Heart left ventricle (tissue), 16 donors: Measurements from ENCODE around the gene GALNT2. TPM values are rescaled to one million over a fixed set of nuclear protein-coding genes. Genes with fewer than 3 reads are reported as not detected.
A peak's percentile ranks its signal among the peaks of the same experiment; 100 is the strongest.

Experiments
- ATAC-seq, 4 donors: fragments of 200-7000 bp; cut with Tn5 transposase; one replicate each; pipeline ENCODE4 v1.9.1; 2020 to 2022; ENCODE audit warnings: moderate library complexity in 4 of 4, mild to moderate bottlenecking in 3 of 4, moderate number of reproducible peaks in 1 of 4
- DNase-seq, 5 donors: peaks; one replicate each; pipeline ENCODE4 v3.0.0-alpha.2; 2020
- H3K27ac ChIP-seq, 12 donors: fragments of 200-600 bp; sonication (generic) in 4 of 12; one replicate each; pipeline versions ENCODE4 v1.5.0 to v1.8.0; 2016 to 2022; ENCODE audit warnings: mild to moderate bottlenecking in 2 of 12
- H3K27me3 ChIP-seq, 9 donors: fragments of 200-600 bp; sonication (generic) in 2 of 9; one replicate each; pipeline versions ENCODE4 v1.5.1 to v1.8.0; 2016 to 2022; ENCODE audit warnings: mild to moderate bottlenecking in 3 of 9
- H3K36me3 ChIP-seq, 9 donors: fragments of 200-600 bp; sonication (generic) in 2 of 9; one replicate each; pipeline versions ENCODE4 v1.5.0 to v1.8.0; 2018 to 2022; ENCODE audit warnings: mild to moderate bottlenecking in 2 of 9
- H3K4me1 ChIP-seq, 12 donors: fragments of 200-600 bp; sonication (generic) in 4 of 12; one replicate each; pipeline versions ENCODE4 v1.5.0 to v1.8.0; 2016 to 2022; ENCODE audit warnings: mild to moderate bottlenecking in 3 of 12
- H3K4me3 ChIP-seq, 12 donors: fragments of 200-600 bp; sonication (generic) in 4 of 12; one replicate each; pipeline versions ENCODE4 v1.5.0 to v1.8.0; 2017 to 2022; ENCODE audit warnings: mild to moderate bottlenecking in 9 of 12, moderate library complexity in 4 of 12
- H3K9me3 ChIP-seq, 12 donors: fragments of 200-600 bp; sonication (generic) in 4 of 12; one replicate each; pipeline versions ENCODE4 v1.5.0 to v1.8.0; 2016 to 2022; ENCODE audit warnings: mild to moderate bottlenecking in 1 of 12
- POLR2A ChIP-seq, 2 donors: fragments of 450-650 bp; IDR thresholded peaks; one replicate each; pipeline ENCODE4 v1.6.1; 2017; ENCODE audit warnings: antibody characterized with exemption in 2 of 2, mild to moderate bottlenecking in 2 of 2, moderate library complexity in 2 of 2
- WGBS, 4 donors: extraction: QIAGEN DNeasy Blood & Tissue Kit in 2 of 4; methylation state at CpG; one replicate each; pipeline versions ENCODE4 v1.1.5 to v1.1.7; 2013 to 2018; 5-methylcytosine and 5-hydroxymethylcytosine counted together
- intact Hi-C, 10 donors: fragments of 100-400 bp; cut with DNase I; formaldehyde crosslinking; loops; one replicate each; pipeline versions ENCODE4 v1.11.1 to v1.14.2; 2022
- polyA plus RNA-seq, 2 donors: library from polyadenylated mRNA; stranded (reverse); fragments of 200-250 nt; gene quantifications; one replicate each; pipeline ENCODE4 v1.2.3, GENCODE V29; 2013
- total RNA-seq, 9 donors: library from RNA; depleted of rRNA in 2 of 9; stranded (reverse); fragments of >200 nt in 2 of 9; fragmentation: NEBNext Ultra II Directional in 3 of 9; extraction: Animal tissue kit (Norgen Biotek cat#: 25700) in 3 of 9; gene quantifications; one replicate each; pipeline versions ENCODE4 v1.1.0 to v1.2.4, GENCODE V29; 2016 to 2023
- TF ChIP-seq, protein P1 (sequence below), 12 donors: fragments of 200-600 bp; sonication (generic) in 4 of 12; IDR thresholded peaks; one replicate each; pipeline versions ENCODE4 v1.5.0 to v1.8.0; 2018 to 2022; ENCODE audit warnings: antibody characterized with exemption in 12 of 12, mild to moderate bottlenecking in 5 of 12
- donor health status: ischemic (EF 13 %, LVEDD 7.1; RV severe dilation, severe dysfunction).
- donor health status: healthy with polysubstance abuse.
- donor health status: DM: no; HTN: yes; CAD: no.
- donor health status: DM: no; HTN: no; CAD: no.
- donor health status: ischemic (EF 25% LVEDD 6.9; RV normal size, moderate dysfunction).
- donor health status: ischemic (EF 25% LVEDD 5.7; RV mildly dilated, moderate dysfunction).
- donor health status: healthy.
- donor health status: DM: yes; HTN: yes; CAD: no.
- donor health status: ischemic (EF 35%, LVEDD 5.7; RV mildly dilated, moderate dysfunction).
- donor health status: nonischemic (EF 11% LVEDD 7.7; RV severe dilation, severe dysfunction).
- donor health status: DM: yes; HTN: yes; CAD: no.
- donor health status: PGD.
- donor health status: ischemic (EF 29% LVEDD 5.4; RV normal size, mild dysfunction).
- donor health status: nonischemic (EF 23%, LVEDD 6.1; RV moderate dilation, normal function).

The GALNT2 gene
- total and polyA plus RNA-seq, 11 donors, result 10.1 to 44.9 (median 31.6) TPM

DNA sequence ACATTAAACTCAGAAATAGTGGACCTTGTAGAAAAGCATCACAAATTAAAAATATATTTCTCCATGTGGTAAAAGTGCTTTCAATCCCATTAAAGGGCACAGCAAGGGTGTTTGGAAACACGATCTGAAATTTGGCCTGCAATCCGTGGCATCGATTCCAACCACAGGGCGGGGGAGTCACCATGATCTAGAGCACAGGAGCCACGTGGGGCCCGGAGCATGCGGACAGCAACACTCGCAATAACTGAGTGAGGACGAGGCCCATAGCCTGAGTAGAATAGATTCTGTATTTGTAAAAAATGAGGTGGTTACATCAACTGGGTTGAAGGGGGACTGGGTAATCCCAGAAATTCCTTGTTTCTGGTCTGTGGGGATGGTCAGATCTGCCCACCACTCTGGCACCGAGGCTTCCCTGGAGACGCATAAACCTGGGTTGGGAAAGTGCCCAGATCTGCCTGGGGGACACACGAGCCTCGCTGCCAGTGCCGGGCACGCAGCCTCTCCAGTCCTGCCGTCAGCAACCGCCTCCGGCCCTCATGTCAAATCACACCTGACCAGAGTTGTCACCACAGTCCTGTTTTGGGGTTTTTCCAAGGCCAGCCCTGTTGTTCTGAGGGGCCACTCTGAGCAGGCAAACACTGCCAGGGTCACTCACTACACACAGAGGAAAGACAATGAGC lies 254.8 kb downstream of the GALNT2 start:
- ATAC-seq, result peak; percentile 83 to 88 (median 85)
- TF ChIP-seq POLR2A (IDR thresholded peaks at IDR 0.05), result no peak
- TF ChIP-seq, protein P1, sequence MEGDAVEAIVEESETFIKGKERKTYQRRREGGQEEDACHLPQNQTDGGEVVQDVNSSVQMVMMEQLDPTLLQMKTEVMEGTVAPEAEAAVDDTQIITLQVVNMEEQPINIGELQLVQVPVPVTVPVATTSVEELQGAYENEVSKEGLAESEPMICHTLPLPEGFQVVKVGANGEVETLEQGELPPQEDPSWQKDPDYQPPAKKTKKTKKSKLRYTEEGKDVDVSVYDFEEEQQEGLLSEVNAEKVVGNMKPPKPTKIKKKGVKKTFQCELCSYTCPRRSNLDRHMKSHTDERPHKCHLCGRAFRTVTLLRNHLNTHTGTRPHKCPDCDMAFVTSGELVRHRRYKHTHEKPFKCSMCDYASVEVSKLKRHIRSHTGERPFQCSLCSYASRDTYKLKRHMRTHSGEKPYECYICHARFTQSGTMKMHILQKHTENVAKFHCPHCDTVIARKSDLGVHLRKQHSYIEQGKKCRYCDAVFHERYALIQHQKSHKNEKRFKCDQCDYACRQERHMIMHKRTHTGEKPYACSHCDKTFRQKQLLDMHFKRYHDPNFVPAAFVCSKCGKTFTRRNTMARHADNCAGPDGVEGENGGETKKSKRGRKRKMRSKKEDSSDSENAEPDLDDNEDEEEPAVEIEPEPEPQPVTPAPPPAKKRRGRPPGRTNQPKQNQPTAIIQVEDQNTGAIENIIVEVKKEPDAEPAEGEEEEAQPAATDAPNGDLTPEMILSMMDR (IDR thresholded peaks at IDR 0.05), result no peak
- Histone ChIP-seq H3K36me3 (no peaks in the 10 kb centered on the region), H3K9me3 (no peaks in the 10 kb centered on the region), H3K4me1 (peaks cover 0 to 16% (median 0%) of the 10 kb centered on the region in 12 donors), H3K4me3 (no peak overlapping the region), H3K27ac (peak overlapping the region in 9 of 12 donors; percentile 4 to 70 (median 50)), H3K27me3 (no peaks in the 10 kb centered on the region)
- intact Hi-C loops, result no loop called here
- 43 to 59% (median 56%) methylated on average over 12 to 18 of the region's 18 CpGs for WGBS, 4 donors
- DNase-seq, result peak in 4 of 5 donors; percentile 51 to 86 (median 64)

DNA sequence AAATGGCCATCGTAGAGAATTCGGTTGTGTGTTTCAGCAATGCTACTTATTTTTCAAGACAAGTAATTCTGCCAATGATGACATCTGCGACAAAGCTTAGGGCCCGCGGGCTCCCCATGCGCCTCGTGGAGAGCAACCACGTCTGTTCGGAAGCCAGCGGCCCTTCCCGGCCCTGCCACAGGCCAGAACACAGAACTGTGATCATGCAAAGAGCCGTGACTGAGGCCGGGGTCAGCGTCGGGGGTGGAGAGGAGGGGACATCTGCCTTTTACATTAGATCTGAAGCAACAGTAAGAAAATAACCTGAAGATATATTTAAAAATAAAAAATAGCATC lies 255.4 kb downstream of the GALNT2 start:
- ATAC-seq (peak; percentile 7 to 35 (median 20)), DNase-seq (no peak)
- no peaks in the 10 kb centered on the region for H3K27me3 ChIP-seq
- intact Hi-C loops, result no loop called here
- no peaks in the 10 kb centered on the region for H3K36me3 ChIP-seq
- 66 to 74% (median 67%) methylated on average over 15 of the region's 15 CpGs for WGBS, 4 donors
- TF ChIP-seq POLR2A (IDR thresholded peaks at IDR 0.05), result no peak
- TF ChIP-seq, protein P1 (IDR thresholded peaks at IDR 0.05), result no peak
- H3K9me3 ChIP-seq, result no peaks in the 10 kb centered on the region
- H3K4me1 ChIP-seq, result peaks cover 0 to 16% (median 0%) of the 10 kb centered on the region in 12 donors
- peak overlapping the region in 9 of 12 donors; percentile 4 to 70 (median 50) for H3K27ac ChIP-seq
- H3K4me3 ChIP-seq, result no peak overlapping the region

DNA sequence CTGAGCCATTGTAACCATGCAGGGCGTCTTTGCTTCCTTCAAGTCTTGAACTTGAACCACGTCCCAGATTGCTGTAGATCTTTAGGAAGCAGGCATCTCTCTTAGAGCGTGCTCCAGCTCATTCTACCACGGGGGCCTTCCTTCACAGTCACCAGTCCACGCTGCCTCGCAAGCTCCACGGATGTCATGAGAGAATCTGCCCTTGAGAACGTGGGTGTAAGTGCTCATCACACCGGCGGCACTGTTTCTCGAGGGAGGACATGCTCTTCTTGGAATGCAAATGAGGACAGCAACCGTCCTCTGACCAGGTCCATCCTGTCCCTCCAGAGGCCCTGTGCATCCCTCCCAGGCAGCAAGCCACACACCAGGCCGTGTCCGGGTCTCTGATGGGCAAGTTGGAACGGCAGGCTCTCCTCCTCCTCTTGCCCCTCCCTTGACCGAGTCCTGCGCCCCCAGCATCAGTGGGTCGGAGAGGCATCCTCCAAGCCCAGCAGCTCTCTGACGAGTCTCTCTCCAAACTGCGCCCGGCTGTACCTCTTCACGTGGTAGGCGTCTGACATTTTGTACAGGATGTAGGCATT lies 256.0 kb downstream of the GALNT2 start:
- DNase-seq, result no peak
- intact Hi-C loops, result no loop called here
- WGBS, 4 donors, result 86 to 92% (median 90%) methylated on average over 23 of the region's 23 CpGs

GRCh38 chr1:230323686-230324085 lies 256.6 kb downstream of the GALNT2 start:
- WGBS, 4 donors, result 81 to 97% (median 91%) methylated on average over 7 to 9 of the region's 9 CpGs
- H3K27me3 ChIP-seq, result no peaks in the 10 kb centered on the region
- TF ChIP-seq POLR2A (IDR thresholded peaks at IDR 0.05), result no peak
- TF ChIP-seq, protein P1 (IDR thresholded peaks at IDR 0.05), result no peak
- no peaks in the 10 kb centered on the region for H3K9me3 ChIP-seq
- no peaks in the 10 kb centered on the region for H3K36me3 ChIP-seq
- DNase-seq (no peak), ATAC-seq (no peak)
- H3K27ac ChIP-seq, result no peak overlapping the region
- intact Hi-C loops, result no loop called here
- H3K4me3 ChIP-seq, result no peak overlapping the region
- peaks cover 0 to 13% (median 0%) of the 10 kb centered on the region in 12 donors for H3K4me1 ChIP-seq

More for the DNA sequence above, 256.0 kb downstream of the GALNT2 start:
- ATAC-seq, result no peak
- Histone ChIP-seq H3K27me3 (no peaks in the 10 kb centered on the region), H3K4me3 (no peak overlapping the region), H3K4me1 (peaks cover 0 to 13% (median 0%) of the 10 kb centered on the region in 12 donors), H3K36me3 (no peaks in the 10 kb centered on the region), H3K27ac (no peak overlapping the region), H3K9me3 (no peaks in the 10 kb centered on the region)
- TF ChIP-seq POLR2A (IDR thresholded peaks at IDR 0.05), result no peak
- TF ChIP-seq, protein P1 (IDR thresholded peaks at IDR 0.05), result no peak
